ENCODE results near the gene EFS.

Gene EFS

DNA sequence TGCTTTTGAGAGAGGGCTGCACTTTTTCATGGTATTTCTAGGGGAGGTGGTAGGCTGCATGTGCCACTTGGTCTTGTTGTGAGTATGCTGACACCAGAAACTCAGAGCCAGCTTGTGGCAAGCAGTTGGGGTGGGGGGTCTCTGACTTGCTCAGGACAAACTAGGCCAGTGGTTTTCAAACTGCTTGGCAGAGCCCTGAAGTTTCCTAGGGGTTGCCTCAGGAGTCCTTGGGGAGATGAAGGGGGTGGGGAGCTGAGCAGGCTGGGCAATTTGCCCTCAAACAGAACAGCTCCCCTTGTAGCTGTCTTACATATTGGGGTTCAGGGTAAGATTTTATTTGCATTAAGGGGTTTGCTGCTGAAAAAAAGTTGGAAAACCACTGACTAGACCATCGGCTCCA is 54.4 kb downstream of the EFS start:
- FAIRE-seq, result no peak
- no peak for DNase-seq (ENCODE audit: extremely low spot score, insufficient read length, low read depth)

DNA sequence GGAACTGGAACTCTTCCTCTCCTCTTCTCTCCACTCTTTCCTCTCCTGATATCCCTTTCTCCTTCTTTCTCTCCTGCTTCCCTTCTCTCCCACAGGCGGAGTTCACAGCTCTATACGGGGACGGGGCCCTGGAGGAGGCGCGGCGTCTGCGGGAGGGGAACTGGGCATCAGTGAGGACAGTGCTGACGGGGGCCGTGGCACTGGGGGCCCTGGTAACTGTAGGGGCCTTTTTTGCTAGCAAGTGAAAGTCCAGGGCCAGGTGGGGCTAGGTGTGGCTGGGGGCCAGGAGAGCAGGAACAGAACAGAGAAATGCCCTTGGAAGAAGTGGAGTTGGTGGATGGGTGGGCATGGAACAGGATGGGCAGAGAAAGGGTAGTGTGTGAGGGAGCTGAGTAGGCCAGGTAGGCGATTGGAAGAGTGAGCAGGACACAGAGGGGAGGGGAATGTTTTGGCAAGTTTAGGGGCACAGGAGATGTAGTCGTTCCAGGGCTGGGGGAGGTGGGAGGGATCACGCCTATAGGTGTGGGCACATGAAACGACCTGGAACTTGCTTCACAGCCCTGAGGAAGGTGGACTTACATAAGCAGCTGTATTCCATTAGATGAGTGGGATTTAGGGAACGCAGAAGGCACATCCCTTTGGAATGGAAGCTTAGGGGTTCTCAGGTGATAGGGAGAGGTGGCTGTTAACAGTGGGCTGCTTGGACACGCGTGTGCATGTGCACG is 56.1 kb downstream of the EFS start:
- DNase-seq (ENCODE audit: extremely low spot score, insufficient read length, low read depth) (no peak), FAIRE-seq (no peak)

DNA sequence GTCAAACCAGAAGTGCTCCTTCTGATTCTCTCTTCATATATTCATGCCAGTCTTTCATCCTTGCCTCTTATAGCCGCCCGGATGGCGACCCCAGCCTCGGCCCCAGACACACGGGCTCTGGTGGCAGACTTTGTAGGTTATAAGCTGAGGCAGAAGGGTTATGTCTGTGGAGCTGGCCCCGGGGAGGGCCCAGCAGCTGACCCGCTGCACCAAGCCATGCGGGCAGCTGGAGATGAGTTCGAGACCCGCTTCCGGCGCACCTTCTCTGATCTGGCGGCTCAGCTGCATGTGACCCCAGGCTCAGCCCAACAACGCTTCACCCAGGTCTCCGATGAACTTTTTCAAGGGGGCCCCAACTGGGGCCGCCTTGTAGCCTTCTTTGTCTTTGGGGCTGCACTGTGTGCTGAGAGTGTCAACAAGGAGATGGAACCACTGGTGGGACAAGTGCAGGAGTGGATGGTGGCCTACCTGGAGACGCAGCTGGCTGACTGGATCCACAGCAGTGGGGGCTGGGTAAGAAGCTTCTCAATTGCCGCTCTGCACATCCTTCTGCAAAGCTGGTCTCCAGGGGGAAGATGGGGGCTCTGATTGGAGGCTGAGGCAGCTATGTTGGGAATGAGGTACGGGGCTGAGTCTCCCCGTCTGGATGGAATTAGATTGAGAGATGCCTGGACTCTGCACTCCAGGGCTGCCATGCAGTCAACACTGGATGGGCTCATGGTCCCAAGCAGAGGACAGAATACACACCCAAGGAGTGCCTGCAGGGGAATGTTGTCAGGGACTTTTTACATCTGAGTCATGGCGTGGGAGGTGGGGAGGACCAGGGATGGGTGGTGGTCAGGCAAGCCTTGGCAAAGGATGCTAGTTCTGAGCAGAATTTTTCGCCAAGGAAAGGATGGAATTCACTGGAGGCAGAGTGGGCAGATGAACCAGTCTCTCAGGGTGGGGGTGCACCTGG is 57.0 kb downstream of the EFS start:
- FAIRE-seq (no peak), DNase-seq (ENCODE audit: extremely low spot score, insufficient read length, low read depth) (no peak)

DNA sequence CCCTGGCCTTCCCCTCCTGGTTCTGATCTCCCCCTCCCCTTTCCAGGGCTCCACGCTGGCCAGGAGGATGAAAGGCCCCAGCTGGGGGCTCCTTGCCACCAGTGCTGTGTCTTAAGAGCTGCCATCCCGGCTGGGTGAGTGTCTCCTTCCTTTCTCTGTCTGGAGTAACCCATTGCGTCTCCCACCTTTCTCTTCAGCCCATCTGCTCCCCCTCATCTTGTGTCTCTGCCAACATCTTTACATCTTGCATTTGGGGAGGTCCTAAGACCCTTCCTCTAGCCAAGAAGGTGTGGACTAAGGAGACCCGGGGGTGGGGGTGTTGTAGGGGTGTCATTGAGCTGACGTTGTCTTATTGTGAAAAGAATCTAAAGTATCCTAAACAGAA is 57.8 kb downstream of the EFS start:
- FAIRE-seq (no peak), DNase-seq (ENCODE audit: extremely low spot score, insufficient read length, low read depth) (no peak)

DNA sequence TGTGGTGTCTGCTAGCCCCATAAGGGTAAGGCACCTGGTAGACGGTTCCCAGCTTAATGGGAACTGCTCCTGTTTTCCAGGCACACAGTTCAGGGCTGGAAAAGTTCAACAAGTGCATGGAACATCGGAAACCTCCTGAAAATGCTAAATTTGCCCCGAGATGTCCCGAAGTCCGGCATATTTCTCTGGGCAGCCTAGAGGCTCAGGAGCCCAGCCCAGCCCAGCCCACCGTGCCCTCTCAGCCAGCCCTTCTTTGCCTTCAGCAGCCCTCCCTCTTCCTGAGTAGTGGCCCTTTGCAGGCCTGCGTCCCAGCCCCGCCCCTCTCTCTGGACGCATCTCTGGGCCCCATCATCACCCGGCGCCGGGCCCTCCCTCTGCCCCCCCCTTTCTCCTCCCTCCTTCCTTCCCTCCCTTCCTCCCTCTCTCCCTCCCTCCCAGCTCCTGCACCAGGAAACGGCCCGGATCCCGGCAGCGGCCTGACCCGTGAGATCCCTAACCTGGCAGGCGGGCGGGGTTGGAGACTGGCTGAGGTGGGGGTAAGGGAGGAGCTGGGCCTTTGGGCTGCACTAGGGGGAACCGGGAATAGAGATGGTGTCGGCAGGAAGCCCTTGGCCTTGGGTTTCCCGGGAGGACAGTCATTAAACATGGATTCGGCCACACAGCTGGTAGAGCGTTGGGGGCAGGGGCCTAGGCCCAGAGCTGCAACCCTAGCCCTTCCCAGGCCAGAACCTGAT is 58.4 kb downstream of the EFS start, which contains the start of gene BCL2L2:
Gene BCL2L2 (plus strand): TSS at position 422 of the 734 bp plus-strand sequence. CDS start 935 bp downstream, outside the sequence.
- FAIRE-seq, result peak; percentile 79

More for the DNA sequence above, 58.4 kb downstream of the EFS start, which contains the start of gene BCL2L2:
- DNase-seq (ENCODE audit: extremely low spot score, insufficient read length, low read depth), result no peak
